ENCODE data around the gene BRD3OS. TPM values are rescaled to one million over a fixed set of nuclear protein-coding genes. Genes with fewer than 3 reads are reported as not detected.

The BRD3OS gene
- total RNA-seq, 1 donor from 2014 or later = 16.9 TPM

GRCh38 chr9:134052491-134052890 lies 27.2 kb downstream of the BRD3OS start:
- no peak for DNase-seq (ENCODE audit: low spot score)

DNA sequence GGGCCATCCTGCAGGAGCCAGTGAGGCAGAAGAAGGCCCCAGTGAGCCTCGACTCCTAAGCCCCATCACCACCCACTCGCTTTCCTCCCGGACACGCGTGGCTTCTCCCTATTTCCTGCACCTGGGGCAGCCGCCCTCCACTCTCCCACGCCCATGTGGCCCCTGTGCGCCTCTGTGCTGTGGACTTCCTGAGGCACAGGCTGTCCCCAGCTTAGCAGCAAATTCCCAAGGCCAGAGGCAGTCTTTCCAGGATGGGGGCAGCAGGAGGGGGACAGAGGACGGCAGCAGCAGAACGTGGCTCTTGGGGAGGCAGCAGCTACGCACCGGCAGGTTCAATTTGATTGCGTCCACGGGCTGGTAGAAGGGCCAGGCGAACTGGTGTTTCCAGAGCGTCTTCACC lies 27.7 kb downstream of the BRD3OS start:
- DNase-seq (ENCODE audit: low spot score) = no peak

- DNase-seq (ENCODE audit: low spot score) = no peak
Measured at GRCh38 chr9:134053401-134053871, 28.2 kb downstream of the BRD3OS start.

DNA sequence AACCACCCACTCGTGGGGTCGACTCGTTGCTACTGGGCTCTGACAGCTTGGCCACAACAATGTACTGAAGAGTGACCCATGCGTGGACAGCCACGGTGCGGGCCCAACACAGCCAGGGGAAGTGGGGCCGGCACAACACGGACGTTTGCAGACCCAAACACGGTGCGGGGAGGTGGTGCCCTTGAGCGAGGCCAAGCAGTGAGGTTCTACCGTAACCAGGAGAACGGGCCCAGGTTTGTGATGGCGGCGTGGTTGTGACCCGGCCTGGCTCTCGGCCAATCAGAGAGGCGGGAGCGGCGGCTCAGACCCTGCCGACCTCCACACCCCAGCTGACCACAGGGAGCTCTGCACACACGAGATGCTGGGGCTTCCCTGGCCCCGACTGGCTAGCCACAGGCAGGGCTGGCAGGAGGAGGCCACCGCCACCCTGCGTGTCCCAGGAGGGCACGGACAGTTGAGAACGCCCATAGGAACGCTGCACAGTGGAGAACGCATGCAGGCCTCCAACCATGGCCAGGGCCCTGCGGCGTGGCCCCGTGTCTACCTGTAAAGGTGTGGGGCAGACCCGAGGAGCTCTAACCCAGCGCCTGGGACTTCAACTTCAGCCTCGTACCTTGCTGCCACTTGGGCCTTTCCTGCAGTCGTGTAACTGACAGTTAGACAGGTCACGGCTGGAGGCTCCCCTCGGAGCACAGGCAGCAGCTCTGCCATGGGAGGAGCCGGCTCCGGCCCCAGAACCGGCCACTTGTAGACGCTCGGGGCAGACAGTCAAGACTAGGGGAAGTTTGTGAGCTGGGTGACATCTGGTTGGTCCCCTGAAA lies 28.9 kb downstream of the BRD3OS start:
- DNase-seq (ENCODE audit: low spot score) = no peak

GRCh38 chr9:134054891-134055811 lies 29.9 kb downstream of the BRD3OS start:
- DNase-seq (ENCODE audit: low spot score) = no peak

- DNase-seq (ENCODE audit: low spot score) = peak; percentile 80
Measured at GRCh38 chr9:134055981-134056461, 30.7 kb downstream of the BRD3OS start.

DNA sequence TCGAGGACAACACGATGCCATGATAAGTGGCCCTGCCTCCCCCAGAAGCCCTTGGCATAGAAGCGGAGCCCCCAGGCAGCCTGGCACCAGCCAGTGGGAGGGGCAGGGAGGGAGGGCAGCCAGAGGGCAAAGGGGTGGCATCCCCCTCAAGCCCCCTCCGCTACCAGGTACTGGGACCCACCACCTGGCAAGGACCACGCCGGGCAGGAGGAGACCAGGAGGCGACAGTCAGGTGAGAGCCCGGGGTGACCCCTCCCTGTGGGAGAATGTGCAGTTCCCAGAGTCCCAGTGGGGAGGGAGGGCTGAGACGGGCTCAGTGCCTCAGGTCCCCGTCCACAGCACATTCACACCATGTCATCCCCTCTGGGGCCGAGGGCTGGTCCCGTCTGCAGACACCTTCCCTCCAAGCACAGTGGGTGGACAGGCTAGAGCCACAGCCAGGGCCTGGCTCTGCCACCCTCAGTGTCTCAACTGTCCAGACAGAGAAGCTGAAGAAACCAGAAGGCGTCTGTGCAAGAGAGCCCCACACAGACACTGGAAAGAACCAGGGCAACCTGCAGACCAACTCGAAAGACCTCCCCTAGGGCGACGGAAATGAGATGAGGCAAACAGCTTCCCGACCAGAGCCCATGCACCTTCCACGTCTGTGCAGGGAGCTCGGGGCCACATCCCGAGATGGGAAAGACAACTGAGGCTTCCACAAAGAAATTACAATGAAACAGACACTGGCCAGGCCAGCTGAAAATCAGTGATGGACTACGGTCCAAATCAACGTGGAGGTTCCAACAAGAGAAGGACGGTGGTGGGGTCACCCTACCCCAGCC lies 31.4 kb downstream of the BRD3OS start:
- DNase-seq (ENCODE audit: low spot score) = no peak

GRCh38 chr9:134057307-134057657 lies 32.0 kb downstream of the BRD3OS start:
- no peak for DNase-seq (ENCODE audit: low spot score)

DNA sequence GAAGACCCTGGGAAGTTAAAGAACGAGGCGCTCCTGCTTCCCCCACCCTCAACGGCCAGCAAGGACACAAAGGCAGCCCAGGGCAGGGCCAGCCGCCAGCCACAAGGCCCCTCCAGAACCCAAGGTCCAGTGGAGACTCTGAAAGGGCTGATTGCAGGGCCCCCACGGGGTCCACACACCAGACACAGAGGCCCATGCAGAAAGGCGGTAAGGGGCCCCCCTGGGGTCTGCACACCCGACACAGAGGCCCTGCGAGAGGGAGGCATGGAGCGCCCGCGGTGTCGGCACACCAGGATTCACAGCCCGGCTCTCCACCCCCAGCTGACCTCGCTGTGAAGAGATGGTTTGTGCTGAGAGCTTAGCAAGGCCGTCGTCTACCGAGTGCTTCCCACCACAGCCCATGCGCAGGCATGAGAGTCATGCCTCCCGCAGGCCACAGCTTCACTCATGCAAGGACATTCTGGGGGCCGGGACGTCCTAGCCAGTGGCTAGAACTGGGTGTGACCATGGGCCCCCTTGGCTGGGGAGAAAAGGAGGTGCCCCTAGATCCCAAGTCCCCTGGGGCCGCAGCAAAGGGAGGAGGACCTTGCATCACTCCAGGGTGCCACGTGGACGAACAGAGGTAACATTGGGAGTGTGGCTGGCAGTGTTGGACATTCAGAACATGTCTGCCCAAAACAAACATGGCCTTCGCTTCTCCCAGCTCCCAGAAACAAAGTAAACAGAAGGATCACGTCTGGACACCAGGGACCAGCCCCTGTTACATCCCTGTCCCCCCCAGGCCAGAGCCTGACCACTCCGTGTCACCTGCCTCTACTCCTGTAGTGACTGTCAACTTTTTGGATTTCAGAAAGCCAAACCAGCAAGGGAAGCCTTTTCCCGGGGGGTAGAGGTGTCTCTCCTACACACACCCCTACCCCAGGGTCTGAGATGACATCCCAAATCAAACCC lies 32.7 kb downstream of the BRD3OS start:
- no peak for DNase-seq (ENCODE audit: low spot score)

- no peak for DNase-seq (ENCODE audit: low spot score)
Measured at GRCh38 chr9:134058716-134059115, 33.4 kb downstream of the BRD3OS start.

DNA sequence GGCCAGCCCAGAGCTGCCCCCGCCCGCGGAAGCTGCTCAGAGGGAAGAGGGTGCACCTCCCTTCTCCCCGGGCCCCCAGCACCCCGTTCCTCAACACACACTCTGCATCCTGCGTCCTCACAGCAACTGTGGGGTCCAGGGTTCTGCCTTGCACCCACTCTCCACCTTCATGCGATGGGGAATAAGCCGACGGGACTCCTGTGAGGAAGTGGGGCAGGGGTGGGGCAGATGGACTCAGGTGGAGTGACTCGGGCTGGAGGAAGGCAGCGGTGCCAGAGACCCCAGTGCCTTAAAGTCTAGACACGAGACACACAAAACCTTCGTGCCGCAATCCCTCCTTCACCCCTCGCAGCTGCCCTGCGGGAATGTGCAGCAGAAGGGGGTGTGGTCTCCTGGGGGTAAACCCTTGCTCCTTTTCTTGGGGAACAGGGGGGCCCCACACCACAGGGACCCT lies 33.9 kb downstream of the BRD3OS start:
- peak; percentile 38 for DNase-seq (ENCODE audit: low spot score)

DNA sequence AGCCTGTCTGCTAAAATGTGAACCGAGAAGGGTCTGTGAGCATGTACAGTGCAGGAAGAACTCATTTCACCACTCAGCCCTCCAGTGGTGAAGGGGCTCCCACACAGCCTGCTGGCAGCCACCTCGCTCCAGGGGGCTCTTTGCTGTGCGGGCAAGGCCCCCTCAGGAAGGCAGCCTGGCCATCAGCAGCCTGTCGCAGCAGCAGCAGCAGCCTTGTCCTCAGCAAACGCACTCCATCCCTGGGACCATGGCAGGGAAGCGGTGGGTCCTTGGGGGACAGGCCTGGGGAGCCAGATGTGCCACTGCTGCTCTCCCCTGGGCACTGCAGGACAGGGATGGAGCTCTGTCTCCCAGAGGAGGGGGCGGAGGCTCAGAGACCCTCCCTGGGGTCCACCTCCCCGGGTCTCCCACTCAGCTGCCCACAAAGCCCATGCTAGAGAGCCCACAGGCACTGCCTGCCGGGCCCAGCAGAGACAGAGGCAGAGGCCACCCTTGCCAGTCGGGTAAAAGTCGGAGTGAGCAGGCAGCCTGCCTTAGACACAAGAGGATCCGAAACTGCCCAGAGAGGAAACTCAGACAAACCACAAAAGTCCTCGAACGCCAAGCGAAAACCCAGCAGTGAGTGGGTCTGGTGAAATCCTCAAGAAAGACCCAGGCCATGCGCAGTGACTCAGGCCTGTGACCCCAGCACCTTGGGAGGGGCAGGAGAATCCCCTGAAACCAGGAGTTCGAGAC lies 34.5 kb downstream of the BRD3OS start:
- DNase-seq (ENCODE audit: low spot score) = peak; percentile 48

DNA sequence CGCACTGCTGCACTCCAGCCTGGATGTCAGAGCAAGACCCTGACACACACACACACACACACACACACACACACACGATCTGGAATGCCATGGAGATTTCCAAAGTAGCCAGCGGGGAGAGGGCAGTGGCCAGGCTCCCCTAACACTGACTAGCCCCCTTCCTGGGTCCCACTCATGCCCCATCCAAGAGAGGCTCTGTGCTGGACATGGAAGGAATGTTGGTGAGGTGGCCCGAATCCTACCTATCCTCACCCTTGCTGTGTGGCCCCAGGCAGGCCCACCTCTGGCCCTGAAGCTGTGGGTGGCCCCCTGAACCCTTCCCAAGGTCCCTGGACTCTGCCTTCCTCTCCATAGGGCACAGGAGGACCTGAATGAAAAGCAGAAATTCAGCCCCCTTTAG lies 35.3 kb downstream of the BRD3OS start:
- no peak for DNase-seq (ENCODE audit: low spot score)

DNA sequence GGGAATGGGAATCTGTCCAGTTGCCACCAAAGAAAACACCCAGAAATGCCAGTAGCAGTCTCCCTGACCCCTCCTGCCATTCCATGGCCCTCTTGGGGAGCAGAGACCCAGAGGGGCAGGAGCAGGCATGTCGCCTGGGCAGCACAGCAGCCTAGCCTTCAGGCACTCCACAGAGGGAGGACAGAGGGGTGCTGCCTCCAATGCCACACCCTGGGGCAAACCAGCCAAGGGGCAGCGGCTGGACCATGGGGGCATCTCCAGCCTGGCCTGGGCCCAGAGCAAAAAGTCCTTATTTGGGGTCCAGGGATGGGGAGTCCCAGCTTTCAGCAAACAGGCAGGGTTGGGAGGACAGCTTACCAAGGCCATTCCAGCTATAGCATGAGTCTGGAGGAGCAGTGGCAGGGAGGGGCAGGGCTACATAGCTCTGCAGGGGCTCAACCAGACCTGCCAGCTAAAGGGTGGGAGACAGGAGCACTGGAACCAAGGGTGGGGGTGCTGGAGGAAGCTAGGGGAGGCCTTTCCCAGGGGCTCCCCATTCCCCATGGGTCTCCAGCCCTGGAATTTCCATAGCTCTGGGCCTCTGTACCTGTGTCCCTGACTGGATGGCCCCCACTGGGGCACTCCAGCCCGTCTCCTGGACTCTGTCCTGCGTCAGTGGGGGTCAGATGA lies 35.9 kb downstream of the BRD3OS start:
- peak; percentile 41 for DNase-seq (ENCODE audit: low spot score)

DNA sequence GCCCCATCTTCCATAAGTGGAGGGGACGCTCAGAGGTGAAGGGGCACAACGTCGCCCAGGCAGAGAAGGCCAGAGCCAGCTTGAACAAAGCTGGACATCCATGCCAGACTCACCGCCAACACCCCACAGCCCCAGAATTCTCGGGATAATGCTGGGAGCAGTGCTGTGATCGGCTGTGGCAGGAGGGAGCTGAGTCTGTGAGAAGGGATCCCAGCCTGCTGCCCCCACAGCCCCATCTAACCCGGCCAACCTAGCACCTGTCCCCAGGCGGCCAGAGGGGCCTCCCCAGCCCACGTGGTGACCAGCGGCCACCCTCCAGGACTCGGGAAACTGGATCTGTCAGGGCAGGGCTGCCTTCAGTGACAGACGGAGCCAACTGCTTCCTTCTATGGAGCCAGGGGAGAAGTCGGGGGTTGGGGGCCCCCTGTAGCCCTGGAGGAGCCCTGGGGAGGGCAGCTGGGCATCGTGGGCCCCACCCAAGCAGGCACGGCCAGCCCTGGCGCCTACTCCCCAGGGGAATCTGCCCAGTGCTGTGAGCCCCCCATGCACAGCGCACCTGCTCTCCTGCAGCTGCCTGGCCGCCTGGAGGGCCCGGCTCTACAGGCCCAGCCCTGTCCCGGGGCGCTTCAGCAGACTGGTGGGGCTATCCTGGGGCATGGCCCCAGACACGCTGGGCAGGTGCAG lies 36.5 kb downstream of the BRD3OS start:
- peak; percentile 60 for DNase-seq (ENCODE audit: low spot score)

DNA sequence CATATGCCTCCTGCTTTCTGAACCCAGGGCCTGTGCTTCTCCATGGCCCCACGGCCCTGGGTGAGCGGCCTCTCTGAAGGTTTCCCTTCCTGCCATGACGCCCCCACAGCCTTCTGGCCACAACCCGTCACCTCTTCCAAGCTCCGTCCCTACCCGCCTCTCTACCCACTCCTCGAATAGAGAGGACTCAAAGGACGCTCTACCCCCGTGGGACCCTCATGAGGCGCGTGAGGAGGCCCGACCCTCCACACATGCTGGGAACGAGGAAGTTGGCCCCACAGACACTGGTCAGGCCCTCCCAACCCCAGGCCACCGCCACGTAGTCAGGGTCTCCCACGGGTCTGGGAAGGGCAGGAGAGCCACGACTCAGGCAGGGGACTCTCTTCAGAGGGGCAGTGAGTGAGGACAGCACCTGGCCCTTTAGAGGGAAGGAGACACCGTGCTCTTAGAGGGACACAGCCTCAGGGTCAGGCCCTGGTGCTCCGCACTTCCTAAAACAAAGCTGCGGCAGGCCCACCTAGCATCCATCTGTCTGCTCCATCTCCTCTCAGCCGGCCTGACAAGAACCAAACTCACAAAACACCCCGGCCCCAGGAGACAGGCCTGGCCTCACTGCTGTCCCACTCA lies 37.3 kb downstream of the BRD3OS start:
- DNase-seq (ENCODE audit: low spot score) = no peak

DNA sequence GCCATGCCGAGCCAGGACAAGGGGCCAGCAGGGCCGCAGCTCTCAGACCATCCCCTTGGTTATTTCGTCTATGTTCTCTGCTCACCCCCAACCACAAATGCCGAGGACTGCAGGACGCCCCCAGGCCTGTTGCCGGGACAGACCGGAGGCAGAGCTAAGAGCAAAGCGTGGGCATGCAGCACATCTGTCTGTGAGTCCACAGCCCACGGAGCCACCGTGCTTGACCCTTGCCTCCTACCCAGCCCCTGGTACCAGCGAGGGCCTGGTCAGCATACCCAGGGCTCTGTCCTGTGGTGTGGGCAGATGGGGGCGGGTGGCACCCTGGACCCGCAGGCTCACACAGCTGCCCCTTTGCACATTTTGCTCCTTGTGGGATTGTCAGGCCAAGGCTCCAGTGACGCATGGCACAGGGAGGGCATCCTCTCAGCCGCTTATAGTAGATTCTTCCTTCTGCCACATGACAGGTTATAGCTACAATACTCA lies 37.8 kb downstream of the BRD3OS start:
- no peak for DNase-seq (ENCODE audit: low spot score)

Data from ureter (tissue), 1 donor.